ENCODE measurements around the gene GRID2.
"Not testable (repeated sequence)": the region's sequence is repeated elsewhere in the genome, so short reads cannot be mapped to it uniquely, and the experiment has no call there.

GRID2 gene

DNA sequence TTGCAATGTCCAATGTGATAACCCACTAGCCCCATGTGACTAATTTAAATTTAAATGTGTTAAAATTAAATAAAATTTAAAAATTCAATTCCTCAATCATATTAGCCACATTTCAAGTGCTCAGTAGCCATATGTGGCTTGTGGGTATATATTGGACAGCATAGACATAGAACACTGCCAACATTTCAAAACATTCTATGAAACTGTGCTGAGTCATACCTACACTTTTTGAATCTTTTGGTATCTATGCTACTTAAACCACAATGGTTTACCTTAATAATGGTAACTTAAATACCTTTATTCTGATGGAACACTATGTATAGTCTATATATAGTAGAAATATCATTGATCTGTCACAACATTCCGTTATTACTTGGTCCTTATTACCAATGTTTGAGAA is 1301.4 kb downstream of the GRID2 start:
- DNase-seq, result no peak

GRCh38 chr4:93617606-93618005 is 1313.8 kb downstream of the GRID2 start:
- no peak for DNase-seq

GRCh38 chr4:93633721-93634120 is 1330.0 kb downstream of the GRID2 start:
- DNase-seq, result no peak

DNA sequence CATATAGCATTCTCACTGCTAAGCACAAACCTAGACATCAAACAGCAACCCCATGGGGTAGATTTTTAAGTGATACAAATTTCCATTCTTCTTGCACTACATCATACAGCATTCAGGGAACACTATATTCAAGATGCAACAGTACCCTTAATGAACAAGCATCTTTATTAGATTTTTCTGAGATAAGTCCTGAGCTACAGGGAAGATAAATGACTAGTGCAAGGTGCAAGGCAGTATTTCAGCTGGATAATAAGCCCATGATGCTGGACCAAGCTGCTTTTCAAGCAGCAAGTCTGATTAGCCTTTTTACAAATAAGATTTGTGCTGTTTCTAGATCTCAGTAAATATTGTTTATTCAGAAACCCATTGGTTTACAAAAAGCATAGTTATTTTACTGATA is 1332.2 kb downstream of the GRID2 start:
- DNase-seq, result no peak

DNA sequence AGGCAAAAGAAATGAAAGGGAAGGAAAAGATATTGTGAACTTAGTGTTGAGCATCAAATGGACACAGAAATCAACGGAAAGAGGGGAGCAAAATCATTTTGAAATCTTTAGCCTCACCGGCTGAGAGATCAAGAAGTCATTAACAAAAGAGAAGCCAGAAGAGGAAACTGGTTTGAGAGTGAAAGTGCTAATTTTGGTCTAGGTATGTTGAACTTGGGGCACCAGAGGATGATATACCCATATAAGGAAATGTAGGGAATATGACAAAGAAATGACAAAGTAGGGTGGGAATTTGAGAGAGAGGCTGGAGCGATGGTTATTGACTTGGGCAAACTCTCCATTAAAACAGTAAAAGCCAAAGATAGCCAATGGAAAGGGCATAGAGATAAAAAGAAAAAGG is 1341.4 kb downstream of the GRID2 start:
- DNase-seq, result no peak

- no peak for DNase-seq
These were observed 1342.6 kb downstream of the GRID2 start for GRCh38 chr4:93646233-93646930.

DNA sequence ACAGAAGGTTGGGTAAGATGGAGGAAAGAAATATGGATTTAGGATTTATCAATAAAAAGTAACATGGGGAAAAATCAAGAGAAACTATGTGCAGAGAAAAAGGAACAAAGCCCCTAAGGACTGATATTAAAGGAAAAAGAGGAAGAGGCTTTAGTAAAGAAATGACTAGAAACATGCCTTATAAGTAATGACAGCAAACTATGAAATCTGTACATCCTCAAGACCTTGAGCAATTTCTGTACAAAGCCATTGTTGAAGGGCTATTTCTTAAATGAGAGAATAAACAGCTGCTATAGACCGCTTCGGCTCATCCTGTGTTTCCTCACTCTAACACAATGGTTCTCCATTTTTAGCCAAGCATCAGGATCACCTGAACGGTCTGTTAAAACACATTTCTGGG is 1344.5 kb downstream of the GRID2 start:
- no peak for DNase-seq

DNA sequence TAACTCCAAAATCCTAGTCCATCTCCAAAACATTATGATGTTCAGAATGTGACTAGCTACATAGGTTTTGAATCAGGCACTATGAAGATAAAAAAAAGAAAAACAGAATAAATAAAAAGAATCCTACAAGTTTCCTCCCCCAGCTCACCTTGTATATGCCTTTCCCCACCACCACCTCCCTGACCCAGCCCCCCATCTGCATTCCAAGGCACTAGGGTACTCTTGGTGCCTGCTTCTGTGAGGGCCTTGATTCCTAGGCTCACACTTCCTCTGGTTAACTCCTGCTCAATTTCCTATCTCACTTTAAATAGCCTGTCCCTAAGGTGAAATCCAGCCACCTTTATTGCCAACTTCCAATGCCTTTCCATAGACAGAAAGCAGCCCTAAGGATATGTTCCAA is 1346.1 kb downstream of the GRID2 start:
- DNase-seq, result no peak

DNA sequence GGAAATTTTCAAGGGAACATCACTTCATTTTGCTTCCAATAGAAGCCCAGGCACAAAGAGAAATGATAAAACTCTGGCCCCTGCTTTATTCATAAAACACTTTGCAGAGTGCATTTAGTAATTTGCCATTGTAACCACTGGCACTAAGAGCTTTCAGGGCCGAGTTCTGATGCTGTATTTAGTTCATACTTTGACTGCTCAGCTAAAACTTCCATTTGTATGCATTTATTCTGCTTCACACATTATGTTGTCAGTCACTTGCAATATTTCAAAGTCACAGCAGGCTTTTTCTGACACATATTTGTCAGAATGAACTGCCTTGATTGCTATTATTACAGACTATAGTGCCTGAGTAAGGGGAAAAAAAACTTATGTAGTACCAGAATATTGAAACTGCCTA is 1350.4 kb downstream of the GRID2 start:
- no peak for DNase-seq

GRCh38 chr4:93657527-93657926 is 1353.8 kb downstream of the GRID2 start:
- no peak for DNase-seq

GRCh38 chr4:93658443-93658842 is 1354.7 kb downstream of the GRID2 start:
- no peak for DNase-seq

DNA sequence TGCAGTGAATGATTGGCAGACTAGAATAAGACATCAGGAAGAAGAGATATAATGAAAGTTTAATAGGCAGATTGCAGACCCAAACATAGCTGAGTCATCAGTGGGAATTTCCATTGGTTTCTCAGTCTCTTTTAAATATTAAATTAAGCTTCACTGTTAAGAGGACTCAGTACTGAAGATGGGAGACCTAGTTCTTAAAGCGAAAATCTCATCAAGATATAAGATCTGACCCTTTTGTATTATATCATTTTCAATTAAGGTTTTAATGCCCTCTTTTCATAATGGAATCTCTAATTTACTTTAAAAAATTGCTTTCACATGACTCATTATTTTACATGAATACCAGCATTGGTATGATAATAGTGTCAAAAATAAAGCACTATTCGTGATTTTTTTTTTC is 1355.9 kb downstream of the GRID2 start:
- DNase-seq, result no peak

DNA sequence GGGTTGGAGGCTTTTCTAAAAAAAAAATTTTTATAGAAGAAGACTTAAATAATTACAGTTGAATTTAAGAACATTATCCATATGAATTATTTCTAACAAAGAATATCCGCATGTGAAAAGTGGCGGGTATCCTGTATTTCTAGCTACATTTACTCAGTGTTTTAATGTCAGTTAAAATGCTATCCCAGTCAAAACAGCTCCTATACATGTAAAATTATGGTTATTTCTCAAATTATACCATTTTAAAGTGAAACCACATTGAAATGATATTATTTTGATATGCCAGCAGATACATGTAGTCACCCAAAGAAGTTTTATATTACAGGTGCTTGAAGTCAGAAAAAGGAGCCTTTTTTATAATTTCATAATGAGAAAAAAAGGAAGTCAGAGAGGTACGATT is 1356.3 kb downstream of the GRID2 start:
- DNase-seq, result no peak

DNA sequence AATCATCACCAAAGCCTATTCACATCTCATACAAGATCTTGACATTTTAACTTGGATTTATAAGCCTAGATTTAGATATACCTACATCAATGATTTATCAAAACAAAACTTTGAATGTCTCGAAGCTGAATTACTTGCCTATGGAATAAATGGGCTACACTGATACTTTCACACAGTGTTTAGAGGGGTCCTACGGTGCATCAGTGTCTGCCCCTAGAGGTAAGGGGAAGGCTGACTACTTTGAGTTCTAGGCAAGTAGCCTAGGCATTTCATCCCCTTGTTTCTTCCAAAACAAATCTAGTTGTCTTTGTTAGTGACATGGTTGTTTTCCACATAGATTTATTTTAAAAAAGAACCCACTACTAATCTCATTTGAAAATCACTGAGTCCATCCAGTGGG is 1366.7 kb downstream of the GRID2 start:
- no peak for DNase-seq

GRCh38 chr4:93671093-93671492 is 1367.3 kb downstream of the GRID2 start:
- no peak for DNase-seq

DNA sequence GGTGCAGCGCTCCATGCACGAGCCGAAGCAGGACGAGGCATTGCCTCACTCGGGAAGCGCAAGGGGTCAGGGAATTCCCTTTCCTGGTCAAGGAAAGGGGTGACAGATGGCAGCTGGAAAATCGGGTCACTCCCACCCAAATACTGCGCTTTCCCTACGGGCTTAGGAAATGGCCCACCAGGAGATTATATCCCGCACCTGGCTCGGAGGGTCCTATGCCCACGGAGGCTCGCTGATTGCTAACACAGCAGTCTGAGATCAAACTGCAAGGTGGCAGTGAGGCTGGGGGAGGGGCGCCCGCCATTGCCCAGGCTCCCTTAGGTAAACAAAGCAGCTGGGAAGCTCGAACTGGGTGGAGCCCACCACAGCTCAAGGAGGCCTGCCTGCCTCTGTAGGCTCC is 1373.2 kb downstream of the GRID2 start:
- DNase-seq, result not testable (repeated sequence)

GRCh38 chr4:93684571-93684970 is 1380.8 kb downstream of the GRID2 start:
- no peak for DNase-seq

DNA sequence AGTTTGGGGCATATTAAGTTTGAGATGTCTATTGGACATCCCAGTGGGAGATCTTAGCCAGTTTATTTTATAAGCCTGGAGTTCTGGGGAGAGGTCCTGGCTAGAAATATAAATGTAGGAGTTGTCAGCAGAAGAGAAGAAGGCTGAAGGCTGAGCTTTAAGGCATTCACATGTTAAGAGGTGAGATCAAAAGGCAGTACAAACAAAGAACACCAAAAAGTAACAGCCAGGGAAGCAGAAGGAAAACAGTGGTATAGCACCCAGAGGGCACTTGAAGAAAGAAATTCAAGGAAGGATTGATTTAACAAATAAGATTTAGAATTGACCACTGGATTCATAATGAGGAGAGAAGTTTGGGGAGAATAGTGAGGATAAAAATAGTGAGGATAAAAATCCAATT is 1383.5 kb downstream of the GRID2 start:
- no peak for DNase-seq

DNA sequence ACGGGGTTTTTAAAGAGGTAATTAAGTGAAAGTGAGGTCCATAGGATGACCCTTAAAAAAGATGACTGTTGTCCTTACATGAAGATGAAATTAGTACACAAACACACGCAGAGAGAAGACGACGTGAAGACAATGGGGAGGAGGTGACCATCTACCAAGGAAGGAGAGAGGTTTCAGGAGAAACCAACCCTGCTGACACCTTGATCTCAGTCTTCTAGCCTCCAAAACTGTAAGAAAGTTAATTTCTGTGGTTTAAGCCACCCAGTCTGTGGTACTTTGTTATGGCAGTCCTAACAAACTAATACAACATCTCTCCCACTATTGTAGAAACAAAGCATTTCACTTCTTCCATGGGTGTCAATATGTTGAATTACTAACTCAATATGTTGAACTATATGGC is 1385.2 kb downstream of the GRID2 start:
- no peak for DNase-seq

DNA sequence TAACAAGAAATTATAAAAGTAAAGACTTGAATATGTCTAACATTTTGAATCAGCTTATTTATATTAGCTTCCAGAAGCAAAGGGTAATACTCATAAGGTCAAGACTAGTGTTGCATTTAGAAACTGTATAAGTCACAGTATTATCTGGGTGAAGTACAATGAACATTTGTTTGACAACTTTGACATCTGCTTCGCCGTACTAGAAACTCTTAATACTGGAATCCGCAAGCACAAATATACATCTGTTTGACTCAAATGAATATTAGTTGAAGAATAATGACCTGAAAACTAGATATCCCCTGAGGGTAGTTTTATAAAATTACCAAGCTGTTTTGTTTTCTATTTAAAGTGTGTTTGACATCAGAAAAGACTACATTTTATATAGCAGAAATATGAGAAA is 1389.4 kb downstream of the GRID2 start:
- no peak for DNase-seq

DNA sequence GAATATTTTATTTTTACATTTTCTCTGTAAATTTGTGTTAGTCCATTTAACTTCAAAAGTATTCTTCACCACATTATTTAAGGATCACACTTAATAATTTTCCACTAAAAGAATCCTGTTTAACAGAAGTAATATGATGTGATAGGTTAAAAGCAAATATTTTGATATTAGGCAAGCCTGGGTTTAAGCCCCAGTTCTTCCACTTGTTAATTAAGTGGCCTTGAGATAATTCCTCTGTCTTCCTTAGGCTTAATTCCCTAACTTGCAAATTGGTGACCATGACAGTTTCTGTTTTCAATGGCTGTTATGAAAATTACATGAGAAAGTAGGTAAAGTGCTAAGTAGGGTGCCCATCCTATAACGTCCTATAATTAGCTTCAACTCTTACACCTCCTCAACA is 1394.9 kb downstream of the GRID2 start:
- DNase-seq, result no peak

DNA sequence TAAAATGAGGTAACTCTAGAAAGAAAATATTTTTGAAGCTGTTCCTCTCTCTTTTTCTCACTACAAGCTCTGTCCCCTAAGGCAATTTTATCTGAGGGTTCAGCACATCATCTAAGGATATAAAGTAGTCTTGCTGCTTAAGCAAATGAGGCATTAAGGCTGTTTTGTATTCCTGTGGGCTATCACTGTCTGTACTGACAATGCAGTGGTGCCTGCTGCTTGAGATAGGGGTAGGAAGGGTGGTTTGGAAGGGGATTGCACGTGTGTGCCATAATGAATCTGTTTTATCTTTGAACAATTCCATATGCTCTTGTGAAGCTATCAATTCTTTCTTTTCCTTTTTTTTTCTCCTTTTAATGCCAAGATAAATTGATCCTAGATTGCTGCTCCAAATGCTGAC is 1396.8 kb downstream of the GRID2 start:
- DNase-seq, result no peak

GRCh38 chr4:93710101-93710846 is 1406.5 kb downstream of the GRID2 start:
- peak; percentile 5 for DNase-seq

DNA sequence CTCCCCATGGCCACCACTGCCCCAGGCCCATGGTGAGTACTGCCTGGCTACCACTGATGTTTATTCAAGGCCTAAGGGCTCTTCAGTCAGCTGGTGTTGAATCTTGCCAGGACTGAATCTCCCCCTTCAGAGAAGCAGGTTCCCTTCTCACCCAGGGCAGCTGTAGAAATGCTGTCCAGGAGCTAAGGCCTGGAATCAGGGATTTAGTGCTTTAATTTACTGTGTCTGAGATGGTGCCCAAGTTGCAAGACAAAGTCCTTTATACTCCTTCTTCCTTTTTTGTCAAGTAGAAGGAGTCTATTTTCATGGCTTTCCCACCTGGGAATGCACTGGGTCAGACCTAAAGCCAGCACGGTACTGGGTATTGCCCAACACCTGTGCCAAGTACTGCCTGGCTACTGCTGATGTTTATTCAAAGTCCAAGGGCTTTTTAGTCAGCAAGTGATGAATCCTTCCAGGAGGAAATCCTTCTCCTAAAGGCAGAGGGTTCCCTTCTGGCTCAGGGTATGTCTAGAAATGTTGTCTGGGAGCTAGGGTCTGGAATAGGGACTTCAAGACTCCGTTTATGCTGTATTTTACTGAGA is 1407.2 kb downstream of the GRID2 start:
- no peak for DNase-seq
